K562 (cell line): ENCODE measurements around the gene CAVIN1. TPM values are rescaled to one million over a fixed set of nuclear protein-coding genes. Genes with fewer than 3 reads are reported as not detected.

Experiments used
- ARID1B ChIP-seq: fragments of 450-650 bp; IDR thresholded peaks from 2 replicates; pipeline ENCODE4 v1.6.1; 2016; ENCODE audit warnings: antibody characterized with exemption, mild to moderate bottlenecking, inconsistent platforms
- CBX5 ChIP-seq: IDR thresholded peaks from 2 replicates; pipeline ENCODE4 v1.6.1; 2014; ENCODE audit warnings: low read depth, borderline replicate concordance
- DACH1 ChIP-seq: fragments of 450-650 bp; IDR thresholded peaks from 2 replicates; pipeline ENCODE4 v1.6.1; 2018; ENCODE audit not compliant: partially characterized antibody
- EGR1 ChIP-seq: fragments of 450-650 bp; conservative IDR thresholded peaks from 2 replicates; pipeline ENCODE4 v1.6.1; 2017; ENCODE audit warnings: mild to moderate bottlenecking
- FOSL1 ChIP-seq: fragments of 200-800 bp; sonication (Bioruptor generic); conservative IDR thresholded peaks from 2 replicates; pipeline ENCODE4 v1.6.1; 2016; ENCODE audit warnings: missing genetic modification characterization, missing compliant biosample characterization
- HDAC2 ChIP-seq: fragments of 450-650 bp; IDR thresholded peaks from 2 replicates; pipeline ENCODE4 v1.6.1; 2016; ENCODE audit warnings: mild to moderate bottlenecking
- HMBOX1 ChIP-seq: sonication (generic); IDR thresholded peaks from 2 replicates; pipeline ENCODE4 v1.6.1; 2016
- HNRNPLL ChIP-seq: fragments of 200-400 bp; formaldehyde crosslinking; IDR thresholded peaks from 2 replicates; pipeline ENCODE4 v1.6.1; 2017; ENCODE audit warnings: low read length, low read depth, mild to moderate bottlenecking; ENCODE audit not compliant: poor library complexity, severe bottlenecking
- KAT2B ChIP-seq: IDR thresholded peaks from one replicate; pipeline ENCODE4 v1.6.1; 2012; ENCODE audit warnings: low read depth, mild to moderate bottlenecking, control low read depth, inconsistent platforms, low read length, moderate library complexity
- L3MBTL2 ChIP-seq: fragments of 450-650 bp; IDR thresholded peaks from 2 replicates; pipeline ENCODE4 v1.6.1; 2016; ENCODE audit warnings: mild to moderate bottlenecking, moderate library complexity
- MAZ ChIP-seq, 2 experiments: fragments of 450-650 bp in 1 of 2; sonication (generic) in 1 of 2; formaldehyde crosslinking; IDR thresholded peaks in 1 of 2; conservative IDR thresholded peaks in 1 of 2; 2 replicates each; pipeline versions ENCODE4 v1.4.0 to v1.5.0; 2020; ENCODE audit warnings: mild to moderate bottlenecking in 1 of 2, missing genetic modification reagents in 1 of 2
- PBX2 ChIP-seq, 2 experiments: IDR thresholded peaks in 1 of 2; conservative IDR thresholded peaks in 1 of 2; 2 replicates each; pipeline ENCODE4 v1.6.1; 2016; ENCODE audit warnings: low read depth in 2 of 2, mild to moderate bottlenecking in 1 of 2, missing compliant biosample characterization in 1 of 2, missing genetic modification characterization in 1 of 2, moderate library complexity in 1 of 2
- RNF2 ChIP-seq: sonication (generic); IDR thresholded peaks from 2 replicates; pipeline ENCODE4 v1.6.1; 2016
- ZBTB12 ChIP-seq: fragments of 250-450 bp; sonication (Bioruptor Pico); IDR thresholded peaks from 2 replicates; pipeline ENCODE4 v1.4.0; 2020
- ZNF134 ChIP-seq: fragments of 250-450 bp; sonication (Bioruptor Pico); conservative IDR thresholded peaks from 2 replicates; pipeline ENCODE4 v1.4.0; 2020
- ZNF274 ChIP-seq: IDR thresholded peaks from 2 replicates; pipeline ENCODE4 v1.6.1; 2011; ENCODE audit warnings: low read depth, mild to moderate bottlenecking, low read length, moderate library complexity, borderline replicate concordance
- ZNF583 ChIP-seq: fragments of 250-450 bp; sonication (Bioruptor Pico); IDR thresholded peaks from 2 replicates; pipeline ENCODE4 v1.4.0; 2020
- polyA plus RNA-seq, 8 experiments: library from polyadenylated mRNA; depleted of rRNA in 4 of 8; stranded (reverse) in 5 of 8; unstranded in 3 of 8; fragments of >200 nt; fragmentation: Nextera tagmentation in 2 of 8; fragmentation: Illumina TruSeq in 1 of 8; extraction: Ambion mirVana in 2 of 8; extraction: Trizol in 1 of 8; gene quantifications; 2 replicates each; pipeline versions ENCODE4 v1.2.1 to v1.2.3, GENCODE V29; 2011 to 2014; ENCODE audit warnings: inconsistent platforms in 1 of 8, missing spikeins in 1 of 8
- total RNA-seq, 7 experiments: library from RNA; depleted of rRNA in 6 of 7; stranded (reverse); fragments of >200 nt in 6 of 7; fragmentation: Illumina TruSeq in 2 of 7; extraction: Trizol in 2 of 7; gene quantifications; 2 replicates each; pipeline versions ENCODE4 v1.2.1 to v1.2.3, GENCODE V29; 2011 to 2021; ENCODE audit warnings: low replicate concordance in 1 of 7
- TF ChIP-seq, protein P1 (sequence below), 2 experiments: fragments of 450-650 bp; IDR thresholded peaks; 2 replicates each; pipeline ENCODE4 v1.6.1; 2018; ENCODE audit warnings: mild to moderate bottlenecking in 2 of 2, low read depth in 1 of 2; ENCODE audit not compliant: partially characterized antibody in 2 of 2

The CAVIN1 gene
- total and polyA plus RNA-seq, 9 of the 15 experiments (the other 6 are each of a cell fraction or from before 2014, with no cell fraction given) = 6.8 to 162 (median 74.5) TPM

GRCh38 chr17:42388381-42389134 lies 34.5 kb downstream of the CAVIN1 start, which contains the start of gene STAT3 (continued):
- TF ChIP-seq ZBTB12 = peak; percentile 78
- peak; percentile 64 for TF ChIP-seq EGR1
- TF ChIP-seq ZNF134 (CRISPR knock-in tag) = no peak
- peak; percentile 82 for TF ChIP-seq L3MBTL2
- peak; percentile 71; the same call in 1 of the 2 replicates for TF ChIP-seq HMBOX1
- no peak for TF ChIP-seq ZNF274
- peak; percentile 31 to 63; a peak in 2 of 4 replicates for TF ChIP-seq MAZ (CRISPR knock-in tag; conservative IDR thresholded peaks at IDR 0.05 in 1 of 2, IDR thresholded peaks at IDR 0.05 in 1 of 2)
- TF ChIP-seq, protein P1, sequence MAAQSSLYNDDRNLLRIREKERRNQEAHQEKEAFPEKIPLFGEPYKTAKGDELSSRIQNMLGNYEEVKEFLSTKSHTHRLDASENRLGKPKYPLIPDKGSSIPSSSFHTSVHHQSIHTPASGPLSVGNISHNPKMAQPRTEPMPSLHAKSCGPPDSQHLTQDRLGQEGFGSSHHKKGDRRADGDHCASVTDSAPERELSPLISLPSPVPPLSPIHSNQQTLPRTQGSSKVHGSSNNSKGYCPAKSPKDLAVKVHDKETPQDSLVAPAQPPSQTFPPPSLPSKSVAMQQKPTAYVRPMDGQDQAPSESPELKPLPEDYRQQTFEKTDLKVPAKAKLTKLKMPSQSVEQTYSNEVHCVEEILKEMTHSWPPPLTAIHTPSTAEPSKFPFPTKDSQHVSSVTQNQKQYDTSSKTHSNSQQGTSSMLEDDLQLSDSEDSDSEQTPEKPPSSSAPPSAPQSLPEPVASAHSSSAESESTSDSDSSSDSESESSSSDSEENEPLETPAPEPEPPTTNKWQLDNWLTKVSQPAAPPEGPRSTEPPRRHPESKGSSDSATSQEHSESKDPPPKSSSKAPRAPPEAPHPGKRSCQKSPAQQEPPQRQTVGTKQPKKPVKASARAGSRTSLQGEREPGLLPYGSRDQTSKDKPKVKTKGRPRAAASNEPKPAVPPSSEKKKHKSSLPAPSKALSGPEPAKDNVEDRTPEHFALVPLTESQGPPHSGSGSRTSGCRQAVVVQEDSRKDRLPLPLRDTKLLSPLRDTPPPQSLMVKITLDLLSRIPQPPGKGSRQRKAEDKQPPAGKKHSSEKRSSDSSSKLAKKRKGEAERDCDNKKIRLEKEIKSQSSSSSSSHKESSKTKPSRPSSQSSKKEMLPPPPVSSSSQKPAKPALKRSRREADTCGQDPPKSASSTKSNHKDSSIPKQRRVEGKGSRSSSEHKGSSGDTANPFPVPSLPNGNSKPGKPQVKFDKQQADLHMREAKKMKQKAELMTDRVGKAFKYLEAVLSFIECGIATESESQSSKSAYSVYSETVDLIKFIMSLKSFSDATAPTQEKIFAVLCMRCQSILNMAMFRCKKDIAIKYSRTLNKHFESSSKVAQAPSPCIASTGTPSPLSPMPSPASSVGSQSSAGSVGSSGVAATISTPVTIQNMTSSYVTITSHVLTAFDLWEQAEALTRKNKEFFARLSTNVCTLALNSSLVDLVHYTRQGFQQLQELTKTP (IDR thresholded peaks at IDR 0.05; ENCODE audit: low read depth in 1 of 2, partially characterized antibody in 2 of 2) = peak in 1 of 2 experiments; percentile 70
- no peak for TF ChIP-seq KAT2B
- TF ChIP-seq PBX2 (CRISPR knock-in tag; IDR thresholded peaks at IDR 0.05; ENCODE audit: low read depth) = peak; percentile 70
- TF ChIP-seq PBX2 (tag; conservative IDR thresholded peaks at IDR 0.05; ENCODE audit: low read depth) = peak; percentile 97
- TF ChIP-seq DACH1 = peak; percentile 94
- peak; percentile 75 for TF ChIP-seq RNF2
- peak; percentile 88 for TF ChIP-seq HDAC2
- TF ChIP-seq CBX5 = no peak
- TF ChIP-seq ZNF583 (CRISPR knock-in tag) = no peak
- peak; percentile 76 for TF ChIP-seq HNRNPLL
- 0 out of 2 replicates have a peak, but pooled peaks have one; percentile 31 for TF ChIP-seq FOSL1 (tag)
- TF ChIP-seq ARID1B = peak; percentile 59; the same call in 1 of the 2 replicates
